Lung (tissue), 12 donors: ENCODE data around the gene LIX1L. TPM values are rescaled to one million over a fixed set of nuclear protein-coding genes. Genes with fewer than 3 reads are reported as not detected.

Experiments used
- ATAC-seq: fragments of 200-7000 bp; cut with Tn5 transposase; one replicate; pipeline ENCODE4 v1.9.1; 2020; ENCODE audit warnings: moderate number of reproducible peaks; ENCODE audit not compliant: insufficient read depth, low FRiP score
- DNase-seq, 3 donors: peaks; one replicate each; pipeline ENCODE4 v3.0.0-alpha.2; 2013 to 2017
- H3K27ac ChIP-seq, 2 donors: one replicate each; pipeline ENCODE4 v1.5.1; 2013; ENCODE audit warnings: mild to moderate bottlenecking in 2 of 2, moderate library complexity in 2 of 2, control low read depth in 1 of 2, inconsistent platforms in 1 of 2, low read depth in 1 of 2, low read length in 1 of 2
- H3K27me3 ChIP-seq, 3 donors: one replicate each; pipeline ENCODE4 v1.5.1; 2013; ENCODE audit warnings: low read length in 2 of 3; ENCODE audit not compliant: control insufficient read depth in 3 of 3, insufficient read depth in 3 of 3
- H3K36me3 ChIP-seq, 4 donors: one replicate each; pipeline ENCODE4 v1.5.1; 2013; ENCODE audit warnings: low read length in 4 of 4, mild to moderate bottlenecking in 1 of 4, moderate library complexity in 1 of 4; ENCODE audit not compliant: control insufficient read depth in 4 of 4, insufficient read depth in 4 of 4
- H3K4me1 ChIP-seq, 5 donors: one replicate each; pipeline ENCODE4 v1.5.1; 2013; ENCODE audit warnings: low read length in 5 of 5, mild to moderate bottlenecking in 2 of 5, moderate library complexity in 1 of 5; ENCODE audit not compliant: control insufficient read depth in 5 of 5, insufficient read depth in 5 of 5
- H3K4me3 ChIP-seq: one replicate; pipeline ENCODE4 v1.5.1; 2013; ENCODE audit warnings: mild to moderate bottlenecking, control low read depth, moderate library complexity
- H3K9ac ChIP-seq, 2 donors: one replicate each; pipeline ENCODE4 v1.5.1; 2013; ENCODE audit warnings: low read length in 2 of 2, control low read depth in 1 of 2; ENCODE audit not compliant: insufficient read depth in 1 of 2
- H3K9me3 ChIP-seq, 4 donors: one replicate each; pipeline ENCODE4 v1.5.1; 2013; ENCODE audit warnings: low read length in 3 of 4, mild to moderate bottlenecking in 1 of 4, moderate library complexity in 1 of 4; ENCODE audit not compliant: control insufficient read depth in 4 of 4, insufficient read depth in 3 of 4
- WGBS, 2 donors: extraction: QIAGEN DNeasy Blood & Tissue Kit; methylation state at CpG; one replicate each; pipeline ENCODE4 v1.1.7; 2013; 5-methylcytosine and 5-hydroxymethylcytosine counted together
- polyA plus RNA-seq, 2 donors: library from polyadenylated mRNA; stranded (reverse); fragments of 200-250 nt; gene quantifications; one replicate each; pipeline ENCODE4 v1.2.1, GENCODE V29; 2013
- total RNA-seq, 2 donors: library from RNA; depleted of rRNA in 1 of 2; stranded (reverse); fragments of >200 nt in 1 of 2; gene quantifications; one replicate each; pipeline ENCODE4 v1.2.1, GENCODE V29; 2014 to 2021
- TF ChIP-seq, protein P1 (sequence below): IDR thresholded peaks from 2 replicates; pipeline ENCODE4 v1.5.1; 2012; ENCODE audit warnings: mild to moderate bottlenecking; ENCODE audit errors: control extremely low read depth, extremely low read depth
- donor health status: control.
- donor health status: control.
- donor health status: Bipolar disorder and iron deficiency.
- donor health status: healthy.
- donor health status: DM: yes; HTN: yes; CAD: no.

Gene LIX1L
- total and polyA plus RNA-seq, 4 donors, result 7.0 to 30.9 (median 18.9) TPM

DNA sequence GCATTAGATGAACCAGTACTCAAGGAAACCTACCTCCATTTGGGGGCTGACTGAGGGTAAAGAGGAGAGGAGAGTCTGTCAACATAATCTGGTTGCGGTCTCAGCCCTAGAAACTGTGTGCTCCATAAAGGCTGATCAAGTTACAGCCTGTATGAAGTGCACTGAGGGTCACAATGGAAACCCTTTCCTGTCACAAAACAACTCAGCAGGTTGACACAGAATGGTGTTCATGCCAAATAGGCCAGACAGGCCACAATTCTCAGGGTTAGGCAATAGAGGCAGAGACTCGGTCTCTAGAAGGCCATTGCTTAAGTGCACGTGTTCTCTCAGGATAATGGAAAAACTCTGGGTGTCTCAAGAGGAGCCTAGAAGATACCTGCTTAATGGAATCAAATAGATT, 68.1 kb downstream of the LIX1L start:
- Histone ChIP-seq H3K27me3 (peaks cover 0 to 4% (median under 1%) of the 10 kb centered on the region in 3 donors), H3K36me3 (no peaks in the 10 kb centered on the region), H3K9me3 (no peaks in the 10 kb centered on the region), H3K27ac (peak overlapping the region in 1 of 2 donors; percentile 49), H3K4me3 (no peak overlapping the region), H3K9ac (no peak overlapping the region), H3K4me1 (peaks cover 4 to 22% (median 15%) of the 10 kb centered on the region in 5 donors)
- TF ChIP-seq, protein P1, sequence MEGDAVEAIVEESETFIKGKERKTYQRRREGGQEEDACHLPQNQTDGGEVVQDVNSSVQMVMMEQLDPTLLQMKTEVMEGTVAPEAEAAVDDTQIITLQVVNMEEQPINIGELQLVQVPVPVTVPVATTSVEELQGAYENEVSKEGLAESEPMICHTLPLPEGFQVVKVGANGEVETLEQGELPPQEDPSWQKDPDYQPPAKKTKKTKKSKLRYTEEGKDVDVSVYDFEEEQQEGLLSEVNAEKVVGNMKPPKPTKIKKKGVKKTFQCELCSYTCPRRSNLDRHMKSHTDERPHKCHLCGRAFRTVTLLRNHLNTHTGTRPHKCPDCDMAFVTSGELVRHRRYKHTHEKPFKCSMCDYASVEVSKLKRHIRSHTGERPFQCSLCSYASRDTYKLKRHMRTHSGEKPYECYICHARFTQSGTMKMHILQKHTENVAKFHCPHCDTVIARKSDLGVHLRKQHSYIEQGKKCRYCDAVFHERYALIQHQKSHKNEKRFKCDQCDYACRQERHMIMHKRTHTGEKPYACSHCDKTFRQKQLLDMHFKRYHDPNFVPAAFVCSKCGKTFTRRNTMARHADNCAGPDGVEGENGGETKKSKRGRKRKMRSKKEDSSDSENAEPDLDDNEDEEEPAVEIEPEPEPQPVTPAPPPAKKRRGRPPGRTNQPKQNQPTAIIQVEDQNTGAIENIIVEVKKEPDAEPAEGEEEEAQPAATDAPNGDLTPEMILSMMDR, result no peak
- DNase-seq, result peak in 1 of 3 donors; percentile 51
- no peak for ATAC-seq
- WGBS, 2 donors, result 64 to 65% methylated on average over 3 of the region's 3 CpGs

DNA sequence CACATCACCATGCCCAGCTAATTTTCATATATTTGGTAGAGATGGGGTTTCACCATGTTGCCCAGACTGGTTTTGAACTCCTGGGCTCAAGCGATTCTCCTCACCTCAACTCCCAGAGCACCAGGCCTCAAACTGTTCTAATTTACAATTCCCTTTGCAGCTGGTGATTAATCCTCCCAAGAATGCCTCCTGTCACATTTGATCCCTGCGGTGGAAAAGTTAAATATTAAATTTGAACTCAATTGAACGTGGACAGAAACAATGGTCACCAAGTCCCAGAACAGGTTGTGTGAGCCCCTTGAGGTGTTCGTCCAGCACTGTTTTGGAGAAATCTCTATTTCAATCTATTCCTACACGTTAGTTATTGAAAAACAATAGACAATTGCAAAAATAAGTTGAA, 70.2 kb downstream of the LIX1L start:
- 71 to 81% methylated on average over 5 of the region's 5 CpGs for WGBS, 2 donors
- peaks cover 4 to 15% (median 10%) of the 10 kb centered on the region in 5 donors for H3K4me1 ChIP-seq
- no peak overlapping the region for H3K27ac ChIP-seq

GRCh38 chr1:145886816-145887215, 71.0 kb downstream of the LIX1L start:
- no peak overlapping the region for H3K4me3 ChIP-seq
- TF ChIP-seq, protein P1, result no peak
- ATAC-seq (no peak), DNase-seq (no peak)
- peaks cover 0 to 13% (median 5%) of the 10 kb centered on the region in 3 donors for H3K27me3 ChIP-seq
- H3K27ac ChIP-seq, result peak overlapping the region in 1 of 2 donors; percentile 24
- no peaks in the 10 kb centered on the region for H3K9me3 ChIP-seq
- no peak overlapping the region for H3K9ac ChIP-seq
- peaks cover 0 to 9% (median 6%) of the 10 kb centered on the region in 5 donors for H3K4me1 ChIP-seq
- no peaks in the 10 kb centered on the region for H3K36me3 ChIP-seq
- WGBS, 2 donors, result 62 to 73% methylated on average over 8 of the region's 8 CpGs

More for the DNA sequence above, 70.2 kb downstream of the LIX1L start:
- Histone ChIP-seq H3K4me3 (no peak overlapping the region), H3K36me3 (no peaks in the 10 kb centered on the region), H3K9ac (no peak overlapping the region), H3K9me3 (no peaks in the 10 kb centered on the region), H3K27me3 (peaks cover 0 to 13% (median 5%) of the 10 kb centered on the region in 3 donors)
- ATAC-seq (no peak), DNase-seq (peak; percentile 24 to 46 (median 45))
- TF ChIP-seq, protein P1, result no peak

- Histone ChIP-seq H3K4me3 (no peak overlapping the region), H3K9me3 (no peaks in the 10 kb centered on the region), H3K27ac (peak overlapping the region in 1 of 2 donors; percentile 24), H3K9ac (peak overlapping the region in 1 of 2 donors; percentile 38), H3K36me3 (no peaks in the 10 kb centered on the region), H3K4me1 (peaks cover 0 to 7% (median 3%) of the 10 kb centered on the region in 5 donors), H3K27me3 (peaks cover 0 to 13% (median 5%) of the 10 kb centered on the region in 3 donors)
- ATAC-seq, result no peak
- no peak for DNase-seq
- TF ChIP-seq, protein P1, result no peak
- WGBS, 2 donors, result 46 to 52% methylated on average over 11 of the region's 11 CpGs
Observed at GRCh38 chr1:145886390-145886789, 71.4 kb downstream of the LIX1L start.
